SU-DHL-6 (cell line): ENCODE results near the gene FBXO11.
"Not testable (repeated sequence)": the region's sequence is repeated elsewhere in the genome, so short reads cannot be mapped to it uniquely, and the experiment has no call there.

Source experiments
- CTCF ChIP-seq: fragments of 200-600 bp; sonication (generic); IDR thresholded peaks from one replicate; pipeline ENCODE4 v1.5.1; 2017; ENCODE audit warnings: antibody characterized with exemption, mild to moderate bottlenecking, low read length, moderate library complexity; ENCODE audit not compliant: insufficient read depth, poor library complexity, severe bottlenecking
- EZH2phosphoT487 ChIP-seq: fragments of 200-600 bp; sonication (generic), shearing (Covaris generic); conservative IDR thresholded peaks from 2 replicates; pipeline ENCODE4 v1.6.1; 2018; ENCODE audit warnings: mild to moderate bottlenecking, antibody characterized with exemption, low read length, moderate library complexity, mixed read lengths

DNA sequence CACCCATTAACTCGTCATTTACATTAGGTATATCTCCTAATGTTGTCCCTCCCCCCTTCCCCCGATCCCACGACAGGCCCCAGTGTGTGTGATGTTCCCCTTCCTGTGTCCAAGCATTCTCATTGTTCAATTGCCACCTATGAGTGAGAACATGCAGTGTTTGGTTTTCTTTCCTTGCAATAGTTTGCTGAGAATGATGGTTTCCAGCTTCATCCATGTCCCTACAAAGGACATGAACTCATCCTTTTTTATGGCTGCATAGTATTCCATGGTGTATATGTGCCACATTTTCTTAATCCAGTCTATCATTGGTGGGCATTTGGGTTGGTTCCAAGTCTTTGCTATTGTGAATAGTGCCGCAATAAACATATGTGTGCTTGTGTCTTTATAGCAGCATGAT, 4.4 kb upstream of the FBXO11 start:
- TF ChIP-seq CTCF, EZH2phosphoT487: not testable (repeated sequence)
